Pancreas (tissue), 10 donors: ENCODE data around the gene C3orf20. TPM values are rescaled to one million over a fixed set of nuclear protein-coding genes. Genes with fewer than 3 reads are reported as not detected.

Experiments
- ATAC-seq, 4 donors: fragments of 200-7000 bp; cut with Tn5 transposase; one replicate each; pipeline versions ENCODE4 v1.8.0 to v1.9.1; 2020; ENCODE audit warnings: mild to moderate bottlenecking in 4 of 4, moderate library complexity in 4 of 4
- DNase-seq, 6 donors: peaks; one replicate each; pipeline ENCODE4 v3.0.0-alpha.2; 2020
- FAIRE-seq: peaks from 2 replicates; lab custom pipeline; 2012; peaks lifted over from hg19 to GRCh38; lab: Jason Lieb, UNC
- H3K27ac ChIP-seq, 4 donors: fragments of 200-600 bp; sonication (generic); 1 replicate in 3 of 4; 2 replicates in 1 of 4; pipeline versions ENCODE4 v1.5.0 to v1.8.0; 2020
- H3K27me3 ChIP-seq, 4 donors: fragments of 200-600 bp; one replicate each; pipeline ENCODE4 v1.8.0; 2021
- H3K36me3 ChIP-seq, 3 donors: fragments of 200-600 bp; sonication (generic) in 1 of 3; one replicate each; pipeline versions ENCODE4 v1.5.0 to v1.8.0; 2020 to 2021
- H3K4me1 ChIP-seq, 3 donors: fragments of 200-600 bp; one replicate each; pipeline ENCODE4 v1.8.0; 2021
- H3K4me3 ChIP-seq, 4 donors: fragments of 200-600 bp; sonication (generic) in 2 of 4; one replicate each; pipeline versions ENCODE4 v1.5.0 to v1.8.0; 2020 to 2021
- H3K9me3 ChIP-seq, 4 donors: fragments of 200-600 bp; one replicate each; pipeline ENCODE4 v1.8.0; 2021
- WGBS, 2 donors: extraction: QIAGEN DNeasy Blood & Tissue Kit; methylation state at CpG; one replicate each; pipeline ENCODE4 v1.1.7; 2013; 5-methylcytosine and 5-hydroxymethylcytosine counted together
- intact Hi-C, 3 donors: fragments of 100-400 bp; cut with DNase I; formaldehyde crosslinking; loops; one replicate each; pipeline versions ENCODE4 v1.11.1 to v1.14.2; 2022
- polyA plus RNA-seq, 2 donors: library from polyadenylated mRNA; stranded (reverse); fragments of 200-250 nt; gene quantifications; one replicate each; pipeline ENCODE4 v1.2.3, GENCODE V29; 2013
- total RNA-seq, 6 donors: library from RNA; stranded (reverse); fragmentation: NEBNext Ultra II Directional in 4 of 6; extraction: Animal tissue kit (Norgen Biotek cat#: 25700) in 4 of 6; gene quantifications; one replicate each; pipeline versions ENCODE4 v1.2.1 to v1.2.4, GENCODE V29; 2021 to 2023
- TF ChIP-seq, protein P1 (sequence below), 4 donors: fragments of 200-600 bp; sonication (generic) in 3 of 4; IDR thresholded peaks; one replicate each; pipeline versions ENCODE4 v1.5.0 to v1.8.0; 2021; ENCODE audit warnings: antibody characterized with exemption in 4 of 4
- donor health status: healthy with polysubstance abuse.
- donor health status: DM: no; HTN: no; CAD: no; lungs with moderate emphysema.
- donor health status: DM: no; HTN: no; CAD: no.
- donor health status: control.
- donor health status: control.
- donor health status: Bipolar disorder and iron deficiency.
- donor health status: DM: yes; HTN: yes; CAD: no.
- donor health status: DM: no; HTN: no; CAD: no.
- donor health status: DM: no; HTN: no; CAD: no.
- donor health status: DM: yes; HTN: yes; CAD: no.

Gene C3orf20
- total and polyA plus RNA-seq, 8 donors: 0.02 to 0.12 (median 0.06) TPM; not detected in 3

DNA sequence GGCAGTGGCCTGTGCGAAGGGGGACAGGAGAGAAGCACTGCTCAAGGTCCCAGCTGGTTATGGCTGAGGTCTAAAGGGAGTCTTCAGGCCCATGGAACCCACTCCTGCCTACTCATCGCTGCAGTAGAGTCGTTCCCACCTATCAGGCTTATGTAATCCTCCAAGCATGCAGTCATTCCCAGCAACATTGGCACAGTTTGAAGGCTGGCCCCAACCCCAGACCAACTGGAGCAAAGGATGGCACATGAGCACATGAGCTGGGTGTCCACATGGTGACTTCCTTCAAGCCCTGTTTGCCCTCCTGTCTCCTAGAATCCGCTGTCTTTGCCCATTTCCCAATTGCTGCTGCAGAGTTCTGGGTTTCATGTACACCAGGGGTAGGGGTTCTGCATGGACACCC, 83.4 kb downstream of the C3orf20 start:
- Histone ChIP-seq H3K9me3 (no peaks in the 10 kb centered on the region), H3K4me3 (no peak overlapping the region), H3K36me3 (no peaks in the 10 kb centered on the region), H3K27me3 (no peaks in the 10 kb centered on the region), H3K4me1 (no peaks in the 10 kb centered on the region), H3K27ac (no peak overlapping the region)
- intact Hi-C loops: no loop called here
- no peak for ATAC-seq
- DNase-seq: no peak
- TF ChIP-seq, protein P1, sequence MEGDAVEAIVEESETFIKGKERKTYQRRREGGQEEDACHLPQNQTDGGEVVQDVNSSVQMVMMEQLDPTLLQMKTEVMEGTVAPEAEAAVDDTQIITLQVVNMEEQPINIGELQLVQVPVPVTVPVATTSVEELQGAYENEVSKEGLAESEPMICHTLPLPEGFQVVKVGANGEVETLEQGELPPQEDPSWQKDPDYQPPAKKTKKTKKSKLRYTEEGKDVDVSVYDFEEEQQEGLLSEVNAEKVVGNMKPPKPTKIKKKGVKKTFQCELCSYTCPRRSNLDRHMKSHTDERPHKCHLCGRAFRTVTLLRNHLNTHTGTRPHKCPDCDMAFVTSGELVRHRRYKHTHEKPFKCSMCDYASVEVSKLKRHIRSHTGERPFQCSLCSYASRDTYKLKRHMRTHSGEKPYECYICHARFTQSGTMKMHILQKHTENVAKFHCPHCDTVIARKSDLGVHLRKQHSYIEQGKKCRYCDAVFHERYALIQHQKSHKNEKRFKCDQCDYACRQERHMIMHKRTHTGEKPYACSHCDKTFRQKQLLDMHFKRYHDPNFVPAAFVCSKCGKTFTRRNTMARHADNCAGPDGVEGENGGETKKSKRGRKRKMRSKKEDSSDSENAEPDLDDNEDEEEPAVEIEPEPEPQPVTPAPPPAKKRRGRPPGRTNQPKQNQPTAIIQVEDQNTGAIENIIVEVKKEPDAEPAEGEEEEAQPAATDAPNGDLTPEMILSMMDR (IDR thresholded peaks at IDR 0.05): no peak
- 65 to 68% methylated on average over 4 of the region's 4 CpGs for WGBS, 2 donors
- no peak for FAIRE-seq

DNA sequence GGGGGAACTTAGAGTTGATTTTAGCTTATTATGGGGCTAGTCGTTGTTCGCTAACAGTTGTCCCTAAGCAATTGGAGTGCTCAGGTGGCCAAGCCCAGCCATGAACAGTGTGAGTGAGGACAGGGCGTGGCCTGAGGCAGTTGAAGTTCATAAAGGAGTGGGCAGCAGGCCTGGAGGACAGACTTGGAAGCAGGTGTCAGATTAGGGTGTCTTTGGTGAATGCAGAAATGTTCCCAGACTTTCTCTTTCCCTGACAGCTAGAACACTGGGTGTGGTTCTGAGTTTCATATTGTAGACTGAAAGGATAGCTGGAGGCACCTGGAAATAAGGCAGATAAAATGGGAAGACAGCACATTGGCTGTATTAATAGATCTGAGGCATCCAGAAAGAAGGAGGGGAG, 84.0 kb downstream of the C3orf20 start:
- intact Hi-C loops: no loop called here
- no peak for FAIRE-seq
- H3K4me1 ChIP-seq: no peaks in the 10 kb centered on the region
- H3K27me3 ChIP-seq: no peaks in the 10 kb centered on the region
- no peak for DNase-seq
- no peaks in the 10 kb centered on the region for H3K36me3 ChIP-seq
- no peak overlapping the region for H3K27ac ChIP-seq
- no peaks in the 10 kb centered on the region for H3K9me3 ChIP-seq
- TF ChIP-seq, protein P1 (IDR thresholded peaks at IDR 0.05): no peak
- no peak for ATAC-seq
- H3K4me3 ChIP-seq: no peak overlapping the region
- WGBS, 2 donors: 85 to 86% methylated on average over 3 of the region's 3 CpGs

DNA sequence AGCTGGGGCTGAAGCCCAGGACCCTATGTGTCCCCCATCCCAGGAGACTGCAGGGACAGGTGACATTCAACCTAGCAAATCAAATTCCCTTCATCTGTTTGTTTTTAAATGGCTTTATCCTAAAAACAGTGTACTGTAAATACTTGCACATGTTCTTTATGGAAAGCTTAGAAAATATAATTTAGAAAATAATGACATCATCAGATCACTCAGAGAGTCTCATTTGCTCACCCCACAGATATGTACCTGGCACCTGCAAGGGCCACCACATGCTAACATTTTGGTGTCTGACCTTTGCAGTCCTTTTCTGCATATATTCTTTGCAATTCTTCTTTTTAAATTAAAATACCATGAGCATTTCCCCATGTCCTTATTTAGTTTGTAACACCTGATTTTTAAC, 85.2 kb downstream of the C3orf20 start:
- Histone ChIP-seq H3K9me3 (no peaks in the 10 kb centered on the region), H3K27ac (no peak overlapping the region), H3K27me3 (no peaks in the 10 kb centered on the region), H3K36me3 (no peaks in the 10 kb centered on the region), H3K4me3 (no peak overlapping the region), H3K4me1 (no peaks in the 10 kb centered on the region)
- intact Hi-C loops: no loop called here
- TF ChIP-seq, protein P1 (IDR thresholded peaks at IDR 0.05): no peak
- FAIRE-seq (no peak), DNase-seq (no peak), ATAC-seq (no peak)

DNA sequence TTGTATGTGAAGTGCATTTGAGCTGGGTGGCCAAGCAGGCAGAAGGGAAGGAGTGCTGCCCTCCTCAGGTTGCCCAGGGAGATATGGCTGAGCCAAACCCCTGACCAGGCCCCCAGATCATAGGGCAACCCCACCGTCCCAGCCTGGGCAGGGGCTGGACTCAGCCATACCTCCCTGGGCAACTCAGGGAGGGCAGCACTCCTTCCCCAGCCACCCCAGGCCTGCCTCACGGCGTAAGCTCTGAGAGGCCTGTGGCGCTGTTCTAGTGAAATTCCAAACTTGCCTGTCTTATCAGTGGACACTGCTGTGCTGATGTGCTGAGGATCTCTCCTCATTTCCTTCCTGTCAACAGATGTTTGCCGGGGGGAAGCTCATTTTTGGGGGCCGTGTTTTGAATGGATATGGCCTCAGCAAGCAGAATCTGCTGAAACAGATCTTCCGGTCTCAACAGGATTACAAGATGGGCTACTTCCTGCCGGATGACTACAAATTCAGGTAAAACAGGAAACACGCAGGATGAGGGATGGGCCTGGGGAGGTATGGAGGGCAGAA, 86.3 kb downstream of the C3orf20 start:
- TF ChIP-seq, protein P1 (IDR thresholded peaks at IDR 0.05): no peak
- intact Hi-C loops: no loop called here
- DNase-seq (no peak), FAIRE-seq (no peak), ATAC-seq (no peak)
- no peaks in the 10 kb centered on the region for H3K36me3 ChIP-seq
- no peak overlapping the region for H3K27ac ChIP-seq
- H3K9me3 ChIP-seq: no peaks in the 10 kb centered on the region
- no peaks in the 10 kb centered on the region for H3K4me1 ChIP-seq
- H3K27me3 ChIP-seq: no peaks in the 10 kb centered on the region
- WGBS, 2 donors: 71 to 73% methylated on average over 9 of the region's 9 CpGs
- no peak overlapping the region for H3K4me3 ChIP-seq

DNA sequence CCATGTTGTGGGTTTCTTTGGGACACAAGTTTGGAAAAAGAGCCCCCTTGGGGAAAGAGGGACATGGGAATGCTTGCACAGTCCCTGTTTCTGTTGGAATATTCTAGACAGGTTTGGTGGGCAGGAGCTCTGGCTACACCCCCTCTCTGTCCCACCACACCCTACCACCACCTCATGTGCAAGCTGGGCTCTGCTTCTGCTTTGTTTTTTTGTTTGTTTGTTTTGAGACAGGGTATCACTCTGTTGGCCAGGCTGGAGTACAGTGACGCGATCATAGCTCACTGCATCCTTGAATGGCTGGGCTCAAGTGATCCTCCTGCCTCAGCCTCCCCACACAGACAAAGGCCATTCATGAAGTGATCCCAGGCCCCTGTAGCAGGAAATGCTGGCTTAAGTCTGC, 86.9 kb downstream of the C3orf20 start:
- Histone ChIP-seq H3K9me3 (no peaks in the 10 kb centered on the region), H3K4me3 (no peak overlapping the region), H3K36me3 (no peaks in the 10 kb centered on the region), H3K27ac (no peak overlapping the region), H3K4me1 (no peaks in the 10 kb centered on the region), H3K27me3 (no peaks in the 10 kb centered on the region)
- DNase-seq: no peak
- no peak for FAIRE-seq
- intact Hi-C loops: no loop called here
- TF ChIP-seq, protein P1 (IDR thresholded peaks at IDR 0.05): no peak
- ATAC-seq: no peak
- 90 to 94% methylated on average over 2 of the region's 2 CpGs for WGBS, 2 donors
